K562 (cell line): Measurements from ENCODE around the gene USP48. TPM values are rescaled to one million over a fixed set of nuclear protein-coding genes. Genes with fewer than 3 reads are reported as not detected.

Experiments used
- ATAC-seq: fragments of 200-7000 bp; cut with Tn5 transposase; 3 replicates; pipeline ENCODE4 v1.9.1; 2020; ENCODE audit warnings: moderate library complexity
- BruUV-seq: library from RNA; stranded (reverse); fragments of 400-500 nt; replicated peaks from 2 replicates; lab custom pipeline; 2021; lab: Mats Ljungman, UMichigan
- CTCF ChIA-PET: fragments of 300-600 bp; formaldehyde crosslinking; extraction: SDS; loops from one replicate; lab custom pipeline; 2021; ENCODE audit warnings: low intra/inter-chr PET ratio; lab: Yijun Ruan, JAX
- POLR2A ChIA-PET: fragments of 300-600, 350-650 bp; sonication (Branson Sonifier 250); formaldehyde crosslinking; extraction: SDS; loops from one replicate; lab custom pipeline; 2021; ENCODE audit warnings: antibody characterized with exemption, inconsistent platforms; lab: Yijun Ruan, JAX
- DNase-seq, 4 experiments: peaks; one replicate each; pipeline versions ENCODE4 v3.0.0 to v3.0.0-alpha.2; 2011 to 2018; ENCODE audit warnings: low spot score in 3 of 4, mixed read lengths in 3 of 4; ENCODE audit errors: extremely low read depth in 1 of 4
- FAIRE-seq: peaks from 2 replicates; lab custom pipeline; 2011; peaks lifted over from hg19 to GRCh38; lab: Jason Lieb, UNC
- H2AFZ ChIP-seq: 2 replicates; pipeline ENCODE4 v1.6.0; 2011; ENCODE audit warnings: low read depth, low read length, control low read depth, inconsistent platforms
- H3K27ac ChIP-seq: fragments of 200-600 bp; 3 replicates; pipeline ENCODE4 v1.8.0; 2011; ENCODE audit warnings: low read depth, mild to moderate bottlenecking, control low read depth, inconsistent platforms, low read length, moderate library complexity, mixed read lengths; ENCODE audit errors: extremely low read depth
- H3K27me3 ChIP-seq, 2 experiments: fragments of 300-600 bp in 1 of 2; 2 replicates in 1 of 2; 3 replicates in 1 of 2; pipeline versions ENCODE4 v1.6.0 to v1.8.0; 2011; ENCODE audit warnings: inconsistent platforms in 2 of 2, low read length in 2 of 2, mild to moderate bottlenecking in 1 of 2, mixed read lengths in 1 of 2, moderate library complexity in 1 of 2; ENCODE audit not compliant: control insufficient read depth in 2 of 2, insufficient read depth in 2 of 2
- H3K36me3 ChIP-seq: fragments of 300-600 bp; 3 replicates; pipeline ENCODE4 v1.8.0; 2011; ENCODE audit warnings: mild to moderate bottlenecking, low read length, inconsistent platforms; ENCODE audit not compliant: control insufficient read depth, insufficient read depth
- H3K4me1 ChIP-seq, 2 experiments: fragments of 200-600 bp in 1 of 2; replicated peaks in 1 of 2; 2 replicates in 1 of 2; 3 replicates in 1 of 2; pipeline versions ENCODE4 v1.5.1 to v1.8.0; 2011; ENCODE audit warnings: inconsistent platforms in 2 of 2, low read length in 2 of 2, mild to moderate bottlenecking in 1 of 2, mixed read lengths in 1 of 2, moderate library complexity in 1 of 2; ENCODE audit not compliant: control insufficient read depth in 2 of 2, insufficient read depth in 2 of 2
- H3K4me2 ChIP-seq: 2 replicates; pipeline ENCODE4 v1.6.1; 2011; ENCODE audit warnings: low read length, control low read depth, inconsistent platforms, mixed read lengths; ENCODE audit not compliant: insufficient read depth
- H3K4me3 ChIP-seq: fragments of 200-600 bp; sonication (generic), shearing (Covaris generic); 2 replicates; pipeline ENCODE4 v1.5.1; 2016; ENCODE audit warnings: control low read depth, inconsistent platforms
- H3K79me2 ChIP-seq: fragments of 200-600 bp; 3 replicates; pipeline ENCODE4 v1.8.0; 2011; ENCODE audit warnings: low read length, inconsistent platforms; ENCODE audit not compliant: control insufficient read depth, insufficient read depth
- H3K9ac ChIP-seq, 2 experiments: 2 replicates each; pipeline versions ENCODE4 v1.6.0 to v1.6.1; 2011; ENCODE audit warnings: low read depth in 2 of 2, low read length in 2 of 2, control low read depth in 1 of 2, inconsistent platforms in 1 of 2, mild to moderate bottlenecking in 1 of 2, mixed read lengths in 1 of 2; ENCODE audit not compliant: insufficient read depth in 1 of 2
- H3K9me1 ChIP-seq: one replicate; pipeline ENCODE4 v1.6.0; 2011; ENCODE audit warnings: inconsistent platforms, mild to moderate bottlenecking, low read length, moderate library complexity; ENCODE audit not compliant: control insufficient read depth, insufficient read depth
- H3K9me3 ChIP-seq: replicated peaks from 2 replicates; pipeline ENCODE4 v1.5.1; 2011; ENCODE audit warnings: low read depth, low read length, inconsistent platforms; ENCODE audit not compliant: control insufficient read depth, insufficient read depth
- H4K20me1 ChIP-seq: replicated peaks from 2 replicates; pipeline ENCODE4 v1.6.1; 2011; ENCODE audit warnings: low read length, inconsistent platforms, mixed read lengths; ENCODE audit not compliant: control insufficient read depth, insufficient read depth
- CBFA2T3 ChIP-seq: fragments of 450-650 bp; IDR thresholded peaks from 2 replicates; pipeline ENCODE4 v1.6.1; 2017
- CCNT2 ChIP-seq: IDR thresholded peaks from 2 replicates; pipeline ENCODE4 v1.6.1; 2011; ENCODE audit warnings: borderline replicate concordance, low read depth, mild to moderate bottlenecking, moderate library complexity, mixed read lengths, low read length; ENCODE audit not compliant: insufficient read length; ENCODE audit errors: extremely low read depth
- CREB1 ChIP-seq, 2 experiments: sonication (generic) in 1 of 2; formaldehyde crosslinking in 1 of 2; IDR thresholded peaks; 2 replicates each; pipeline versions ENCODE4 v1.6.1 to v1.8.0; 2012 to 2022; ENCODE audit warnings: inconsistent platforms in 1 of 2, mild to moderate bottlenecking in 1 of 2, missing genetic modification reagents in 1 of 2, moderate library complexity in 1 of 2
- CREBBP ChIP-seq: IDR thresholded peaks from one replicate; pipeline ENCODE4 v1.6.1; 2012; ENCODE audit warnings: low read depth, mild to moderate bottlenecking, control low read depth, inconsistent platforms, low read length
- GABPB1 ChIP-seq: sonication (generic); formaldehyde crosslinking; IDR thresholded peaks from 2 replicates; pipeline ENCODE4 v1.8.0; 2022; ENCODE audit warnings: mild to moderate bottlenecking, missing genetic modification reagents
- KLF13 ChIP-seq: fragments of 450-650 bp; IDR thresholded peaks from 2 replicates; pipeline ENCODE4 v1.6.1; 2016; ENCODE audit warnings: missing genetic modification characterization, low read depth, mild to moderate bottlenecking, missing compliant biosample characterization, moderate library complexity, borderline replicate concordance
- MAFK ChIP-seq: IDR thresholded peaks from 2 replicates; pipeline ENCODE4 v1.6.1; 2011; ENCODE audit warnings: low read length, improper control_type of control experiment
- MTA3 ChIP-seq: fragments of 450-650 bp; formaldehyde crosslinking; IDR thresholded peaks from 2 replicates; pipeline ENCODE4 v1.6.1; 2017; ENCODE audit warnings: mild to moderate bottlenecking, borderline replicate concordance
- SRF ChIP-seq, 2 experiments: fragments of 250-450, 450-650 bp in 1 of 2; sonication (Bioruptor Pico) in 1 of 2; sonication (generic) in 1 of 2; formaldehyde crosslinking; IDR thresholded peaks; 2 replicates each; pipeline versions ENCODE4 v1.5.0 to v1.5.1; 2020 to 2022; ENCODE audit warnings: mild to moderate bottlenecking in 1 of 2, missing genetic modification reagents in 1 of 2
- TSC22D4 ChIP-seq: fragments of 450-650 bp; IDR thresholded peaks from 2 replicates; pipeline ENCODE4 v1.6.1; 2016; ENCODE audit warnings: missing genetic modification characterization, missing biosample characterization, control low read depth
- ZKSCAN8 ChIP-seq: fragments of 200-800 bp; sonication (Bioruptor generic); IDR thresholded peaks from 2 replicates; pipeline ENCODE4 v1.6.1; 2016; ENCODE audit warnings: missing genetic modification characterization, missing compliant biosample characterization
- ZNF12 ChIP-seq: sonication (generic); formaldehyde crosslinking; IDR thresholded peaks from 2 replicates; pipeline ENCODE4 v1.4.0; 2020; ENCODE audit warnings: mild to moderate bottlenecking, missing genetic modification reagents
- ZNF134 ChIP-seq: fragments of 250-450 bp; sonication (Bioruptor Pico); conservative IDR thresholded peaks from 2 replicates; pipeline ENCODE4 v1.4.0; 2020
- WGBS: fragments of 100-300 bp; shearing (Covaris generic); methylation state at CpG from one replicate; pipeline ENCODE4 v1.1.6; 2016; ENCODE audit warnings: low coverage, mixed read lengths; ENCODE audit not compliant: insufficient coverage; ENCODE audit errors: missing lambda C conversion rate; 5-methylcytosine and 5-hydroxymethylcytosine counted together
- in situ Hi-C: fragments of 300-500 bp; cut with MboI; formaldehyde crosslinking; loops from 4 replicates; pipeline ENCODE4 v1.15.0; 2018; ENCODE audit warnings: inconsistent platforms, mixed read lengths
- intact Hi-C: fragments of 100-400 bp; cut with micrococcal nuclease; formaldehyde crosslinking; loops from 2 replicates; pipeline ENCODE4 v1.14.2; 2022
- polyA plus RNA-seq, 8 experiments: library from polyadenylated mRNA; depleted of rRNA in 4 of 8; stranded (reverse) in 5 of 8; unstranded in 3 of 8; fragments of >200 nt; fragmentation: Nextera tagmentation in 2 of 8; fragmentation: Illumina TruSeq in 1 of 8; extraction: Ambion mirVana in 2 of 8; extraction: Trizol in 1 of 8; gene quantifications; 2 replicates each; pipeline versions ENCODE4 v1.2.1 to v1.2.3, GENCODE V29; 2011 to 2014; ENCODE audit warnings: inconsistent platforms in 1 of 8, missing spikeins in 1 of 8
- total RNA-seq, 7 experiments: library from RNA; depleted of rRNA in 6 of 7; stranded (reverse); fragments of >200 nt in 6 of 7; fragmentation: Illumina TruSeq in 2 of 7; extraction: Trizol in 2 of 7; gene quantifications; 2 replicates each; pipeline versions ENCODE4 v1.2.1 to v1.2.3, GENCODE V29; 2011 to 2021; ENCODE audit warnings: low replicate concordance in 1 of 7

USP48 gene
- total and polyA plus RNA-seq, 9 of the 15 experiments (the other 6 are each of a cell fraction or from before 2014, with no cell fraction given) = 23.3 to 123 (median 106) TPM

GRCh38 chr1:21638531-21639341 is 144.2 kb downstream of the USP48 start (continued):
- peak; percentile 52 for TF ChIP-seq CCNT2
- no peak for TF ChIP-seq ZKSCAN8 (CRISPR knock-in tag)
- no peak for TF ChIP-seq ZNF134 (CRISPR knock-in tag)
- TF ChIP-seq ZNF12 (CRISPR knock-in tag) = no peak
- peak; percentile 56; the same call in 1 of the 2 replicates for TF ChIP-seq CREB1 (IDR thresholded peaks at IDR 0.05)
- peak; percentile 65; the same call in 1 of the 2 replicates for TF ChIP-seq CREB1 (CRISPR knock-in tag; IDR thresholded peaks at IDR 0.05)
- peak; percentile 67 for TF ChIP-seq CBFA2T3
- no peak for TF ChIP-seq KLF13 (tag)
- TF ChIP-seq MAFK = peak; percentile 89
- no peak for TF ChIP-seq GABPB1 (CRISPR knock-in tag)
- TF ChIP-seq MTA3 = peak; percentile 85

- in situ Hi-C loops (no loop called here), intact Hi-C loops (no loop called here)
- Histone ChIP-seq H3K9me1 (no peaks in the 10 kb centered on the region), H3K9me3 (no peaks in the 10 kb centered on the region), H3K9ac (no peak overlapping the region), H3K36me3 (peaks cover 11% of the 10 kb centered on the region; the same call in 1 of the 3 replicates), H3K27me3 (no peaks in the 10 kb centered on the region), H4K20me1 (no peaks in the 10 kb centered on the region; the same call in 1 of the 2 replicates), H3K79me2 (peaks cover 12% of the 10 kb centered on the region; the same call in 2 of the 3 replicates), H3K4me1 (peaks cover 57 to 70% of the 10 kb centered on the region in 2 experiments), H3K4me3 (no peak overlapping the region), H3K4me2 (no peak overlapping the region), H3K27ac (no peak overlapping the region), H2AFZ (no peak overlapping the region)
- no peak for ATAC-seq
- DNase-seq = no peak
- no TSS peak for BruUV-seq
- POLR2A ChIA-PET = no interaction called here
- 93% methylated on average over 6 of the region's 6 CpGs for WGBS
- no peak for FAIRE-seq
- CTCF ChIA-PET = interaction anchor here (0.6 kb wide), 1 partner anchor 783 kb away, joined by 3 read pairs; no protein-coding TSS in a partner anchor
- no peak for TF ChIP-seq SRF (CRISPR knock-in tag; IDR thresholded peaks at IDR 0.05)
- no peak for TF ChIP-seq TSC22D4 (tag)
- TF ChIP-seq CREBBP = no peak
Observed at GRCh38 chr1:21637514-21637913, 145.4 kb downstream of the USP48 start.
